Measurements from ENCODE around the gene C1QA.

GRCh38 chr1:22637907-22638445, 1.5 kb downstream of the C1QA start:
- TF ChIP-seq, protein P1, sequence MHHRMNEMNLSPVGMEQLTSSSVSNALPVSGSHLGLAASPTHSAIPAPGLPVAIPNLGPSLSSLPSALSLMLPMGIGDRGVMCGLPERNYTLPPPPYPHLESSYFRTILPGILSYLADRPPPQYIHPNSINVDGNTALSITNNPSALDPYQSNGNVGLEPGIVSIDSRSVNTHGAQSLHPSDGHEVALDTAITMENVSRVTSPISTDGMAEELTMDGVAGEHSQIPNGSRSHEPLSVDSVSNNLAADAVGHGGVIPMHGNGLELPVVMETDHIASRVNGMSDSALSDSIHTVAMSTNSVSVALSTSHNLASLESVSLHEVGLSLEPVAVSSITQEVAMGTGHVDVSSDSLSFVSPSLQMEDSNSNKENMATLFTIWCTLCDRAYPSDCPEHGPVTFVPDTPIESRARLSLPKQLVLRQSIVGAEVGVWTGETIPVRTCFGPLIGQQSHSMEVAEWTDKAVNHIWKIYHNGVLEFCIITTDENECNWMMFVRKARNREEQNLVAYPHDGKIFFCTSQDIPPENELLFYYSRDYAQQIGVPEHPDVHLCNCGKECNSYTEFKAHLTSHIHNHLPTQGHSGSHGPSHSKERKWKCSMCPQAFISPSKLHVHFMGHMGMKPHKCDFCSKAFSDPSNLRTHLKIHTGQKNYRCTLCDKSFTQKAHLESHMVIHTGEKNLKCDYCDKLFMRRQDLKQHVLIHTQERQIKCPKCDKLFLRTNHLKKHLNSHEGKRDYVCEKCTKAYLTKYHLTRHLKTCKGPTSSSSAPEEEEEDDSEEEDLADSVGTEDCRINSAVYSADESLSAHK (tag by site-specific recombination; IDR thresholded peaks at IDR 0.05) = no peak
- TF ChIP-seq ZNF341 (tag by site-specific recombination; IDR thresholded peaks at IDR 0.05; ENCODE audit: low read depth) = no peak
- TF ChIP-seq ZNF561 (tag by site-specific recombination; IDR thresholded peaks at IDR 0.05; ENCODE audit: borderline replicate concordance) = no peak
- no peak for TF ChIP-seq CTCF (tag by site-specific recombination; IDR thresholded peaks at IDR 0.05)
- no peak for TF ChIP-seq ZNF571 (tag by site-specific recombination; IDR thresholded peaks at IDR 0.05)
- no peak for TF ChIP-seq ZSCAN23 (tag by site-specific recombination; IDR thresholded peaks at IDR 0.05)
- TF ChIP-seq ZBTB20 (tag by site-specific recombination; IDR thresholded peaks at IDR 0.05) = no peak
- TF ChIP-seq KLF8 (tag by site-specific recombination; IDR thresholded peaks at IDR 0.05) = no peak
- no peak for TF ChIP-seq ZNF26 (tag by site-specific recombination; IDR thresholded peaks at IDR 0.05)
- TF ChIP-seq, protein P2, sequence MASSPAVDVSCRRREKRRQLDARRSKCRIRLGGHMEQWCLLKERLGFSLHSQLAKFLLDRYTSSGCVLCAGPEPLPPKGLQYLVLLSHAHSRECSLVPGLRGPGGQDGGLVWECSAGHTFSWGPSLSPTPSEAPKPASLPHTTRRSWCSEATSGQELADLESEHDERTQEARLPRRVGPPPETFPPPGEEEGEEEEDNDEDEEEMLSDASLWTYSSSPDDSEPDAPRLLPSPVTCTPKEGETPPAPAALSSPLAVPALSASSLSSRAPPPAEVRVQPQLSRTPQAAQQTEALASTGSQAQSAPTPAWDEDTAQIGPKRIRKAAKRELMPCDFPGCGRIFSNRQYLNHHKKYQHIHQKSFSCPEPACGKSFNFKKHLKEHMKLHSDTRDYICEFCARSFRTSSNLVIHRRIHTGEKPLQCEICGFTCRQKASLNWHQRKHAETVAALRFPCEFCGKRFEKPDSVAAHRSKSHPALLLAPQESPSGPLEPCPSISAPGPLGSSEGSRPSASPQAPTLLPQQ (tag by site-specific recombination; IDR thresholded peaks at IDR 0.05) = no peak
- TF ChIP-seq ZBTB1 (tag by site-specific recombination; IDR thresholded peaks at IDR 0.05) = no peak
- TF ChIP-seq ATF2 (tag by site-specific recombination; IDR thresholded peaks at IDR 0.05; ENCODE audit: low read depth) = no peak
- no peak for TF ChIP-seq ZFP3 (tag by site-specific recombination; IDR thresholded peaks at IDR 0.05; ENCODE audit: low read depth)

Measured in HEK293 (cell line).